HG03460 (cell line): ENCODE results near the gene SLC30A1.

Source experiments
- ATAC-seq: cut with Tn5 transposase; IDR thresholded peaks from one replicate; pipeline ENCODE4 v1.9.1; 2021; ENCODE audit not compliant: unreplicated experiment

The SLC30A1 gene

GRCh38 chr1:211609120-211610024 lies 30.4 kb upstream of the SLC30A1 start:
- no peak for ATAC-seq

GRCh38 chr1:211607754-211608473 lies 29.0 kb upstream of the SLC30A1 start:
- no peak for ATAC-seq

GRCh38 chr1:211606914-211607753 lies 28.2 kb upstream of the SLC30A1 start:
- ATAC-seq: peak; percentile 92

- ATAC-seq: peak; percentile 53
These were observed 27.5 kb upstream of the SLC30A1 start for GRCh38 chr1:211606332-211606913.

GRCh38 chr1:211605603-211606331 lies 26.8 kb upstream of the SLC30A1 start:
- no peak for ATAC-seq

- ATAC-seq: no peak
These were observed 26.1 kb upstream of the SLC30A1 start for GRCh38 chr1:211605034-211605433.

GRCh38 chr1:211604548-211604947 lies 25.6 kb upstream of the SLC30A1 start:
- no peak for ATAC-seq

GRCh38 chr1:211603713-211604112 lies 24.8 kb upstream of the SLC30A1 start:
- no peak for ATAC-seq

- ATAC-seq: no peak
These were observed 24.3 kb upstream of the SLC30A1 start for GRCh38 chr1:211603191-211603701.

- ATAC-seq: no peak
These were observed 23.2 kb upstream of the SLC30A1 start for GRCh38 chr1:211601982-211602670.

GRCh38 chr1:211601159-211601558 lies 22.2 kb upstream of the SLC30A1 start:
- no peak for ATAC-seq

GRCh38 chr1:211599250-211599649 lies 20.3 kb upstream of the SLC30A1 start:
- ATAC-seq: no peak

GRCh38 chr1:211598514-211598913 lies 19.6 kb upstream of the SLC30A1 start:
- no peak for ATAC-seq

- ATAC-seq: no peak
These were observed 17.6 kb upstream of the SLC30A1 start for GRCh38 chr1:211596418-211597181.

- ATAC-seq: no peak
These were observed 16.5 kb upstream of the SLC30A1 start for GRCh38 chr1:211595419-211595818.

GRCh38 chr1:211591980-211592493 lies 13.1 kb upstream of the SLC30A1 start:
- no peak for ATAC-seq

- no peak for ATAC-seq
These were observed 11.1 kb upstream of the SLC30A1 start for GRCh38 chr1:211589782-211590721.
